ENCODE data around the gene TPH2. TPM values are rescaled to one million over a fixed set of nuclear protein-coding genes. Genes with fewer than 3 reads are reported as not detected.

Gene TPH2
- total RNA-seq, 4 donors from 2014 or later, result not detected

GRCh38 chr12:72077111-72077820 is 138.6 kb downstream of the TPH2 start:
- no peaks in the 10 kb centered on the region for H3K36me3 ChIP-seq
- intact Hi-C loops (cut with DNase I), result no loop called here
- no peak for TF ChIP-seq CTCF (IDR thresholded peaks at IDR 0.05)
- no peak for TF ChIP-seq POLR2A (IDR thresholded peaks at IDR 0.05)
- H3K27me3 ChIP-seq, result no peaks in the 10 kb centered on the region
- H3K4me1 ChIP-seq, result no peaks in the 10 kb centered on the region
- no peaks in the 10 kb centered on the region for H3K9me3 ChIP-seq
- no peak overlapping the region for H3K27ac ChIP-seq
- 60 to 70% methylated on average over 5 of the region's 5 CpGs for WGBS, 2 donors
- no peak overlapping the region for H3K4me3 ChIP-seq
- no peak for DNase-seq

GRCh38 chr12:72081777-72082176 is 143.1 kb downstream of the TPH2 start:
- intact Hi-C loops (cut with DNase I), result no loop called here
- DNase-seq, result no peak
- 29 to 33% methylated on average over 2 of the region's 2 CpGs for WGBS, 2 donors

More at GRCh38 chr12:72081777-72082176, 143.1 kb downstream of the TPH2 start:
- H3K27me3 ChIP-seq, result no peaks in the 10 kb centered on the region
- H3K9me3 ChIP-seq, result no peaks in the 10 kb centered on the region
- H3K4me1 ChIP-seq, result no peaks in the 10 kb centered on the region
- no peak overlapping the region for H3K27ac ChIP-seq
- no peaks in the 10 kb centered on the region for H3K36me3 ChIP-seq
- no peak overlapping the region for H3K4me3 ChIP-seq
- TF ChIP-seq CTCF (IDR thresholded peaks at IDR 0.05), result no peak
- TF ChIP-seq POLR2A (IDR thresholded peaks at IDR 0.05), result no peak

Other genes starting within 250 kb of the TPH2 start
- gene RAB21, start 184.0 kb upstream of the TPH2 start, total RNA-seq, result 10 to 100 TPM; 16.0 to 42.6 (median 30.8) TPM
- 10 to 100 TPM; 13.8 to 40.2 (median 16.3) TPM for gene TBC1D15, start 99.1 kb upstream of the TPH2 start, total RNA-seq

All from esophagus squamous epithelium (tissue), 5 donors.